HEK293 (cell line): ENCODE measurements around the gene POU4F2.

Experiments
- CTCF ChIA-PET: fragments of 350-600 bp; formaldehyde crosslinking; extraction: SDS; loops from one replicate; lab custom pipeline; 2021; ENCODE audit warnings: antibody characterized with exemption; lab: Yijun Ruan, JAX
- POLR2A ChIA-PET: fragments of 300-600 bp; formaldehyde crosslinking; extraction: SDS; loops from one replicate; lab custom pipeline; 2020; ENCODE audit warnings: antibody characterized with exemption, inconsistent platforms; lab: Yijun Ruan, JAX
- H3K27ac ChIP-seq: fragments of 200-500 bp; sonication (Bioruptor generic); 2 replicates; pipeline ENCODE4 v1.5.1; 2014; ENCODE audit warnings: low read depth, low read length, control low read depth, inconsistent platforms; ENCODE audit errors: extremely low read depth
- H3K36me3 ChIP-seq, 2 experiments: fragments of 200-500 bp in 1 of 2; sonication (Bioruptor generic) in 1 of 2; 1 replicate in 1 of 2; 2 replicates in 1 of 2; pipeline ENCODE4 v1.5.1; 2014 to 2017; ENCODE audit warnings: inconsistent platforms in 2 of 2, low read length in 2 of 2; ENCODE audit not compliant: control insufficient read depth in 2 of 2, insufficient read depth in 1 of 2
- H3K4me1 ChIP-seq: fragments of 200-500 bp; sonication (Bioruptor generic); 2 replicates; pipeline ENCODE4 v1.5.1; 2014; ENCODE audit warnings: mild to moderate bottlenecking, low read length, inconsistent platforms; ENCODE audit not compliant: control insufficient read depth, insufficient read depth
- H3K4me3 ChIP-seq: 2 replicates; pipeline ENCODE4 v1.5.1; 2011; ENCODE audit warnings: low read depth, mild to moderate bottlenecking, control low read depth, low read length, moderate library complexity
- H3K9me3 ChIP-seq: fragments of 200-500 bp; sonication (Bioruptor generic); 2 replicates; pipeline ENCODE4 v1.5.1; 2014; ENCODE audit warnings: low read depth, low read length, inconsistent platforms; ENCODE audit not compliant: control insufficient read depth, insufficient read depth
- KLF8 ChIP-seq: fragments of 450-650 bp; formaldehyde crosslinking; IDR thresholded peaks from 2 replicates; pipeline ENCODE4 v1.5.1; 2016; ENCODE audit warnings: missing biosample characterization, missing genetic modification characterization
- MYNN ChIP-seq: fragments of 450-650 bp; formaldehyde crosslinking; IDR thresholded peaks from 2 replicates; pipeline ENCODE4 v1.5.1; 2016; ENCODE audit warnings: missing biosample characterization, missing genetic modification characterization, borderline replicate concordance
- ZBTB21 ChIP-seq: fragments of 450-650 bp; formaldehyde crosslinking; IDR thresholded peaks from 2 replicates; pipeline ENCODE4 v1.5.1; 2017; ENCODE audit warnings: missing biosample characterization, missing genetic modification characterization
- ZEB2 ChIP-seq: fragments of 450-650 bp; formaldehyde crosslinking; IDR thresholded peaks from 2 replicates; pipeline ENCODE4 v1.5.1; 2016; ENCODE audit warnings: missing biosample characterization, missing genetic modification characterization
- ZNF140 ChIP-seq: fragments of 450-650 bp; formaldehyde crosslinking; IDR thresholded peaks from 2 replicates; pipeline ENCODE4 v1.5.1; 2016; ENCODE audit warnings: missing biosample characterization, missing genetic modification characterization
- ZNF174 ChIP-seq: fragments of 450-650 bp; formaldehyde crosslinking; IDR thresholded peaks from 2 replicates; pipeline ENCODE4 v1.5.0; 2017; ENCODE audit warnings: missing biosample characterization, mild to moderate bottlenecking, missing genetic modification characterization
- ZNF292 ChIP-seq: fragments of 450-650 bp; formaldehyde crosslinking; IDR thresholded peaks from 2 replicates; pipeline ENCODE4 v1.5.1; 2016; ENCODE audit warnings: low read depth, missing biosample characterization, missing genetic modification characterization, borderline replicate concordance
- ZNF558 ChIP-seq: fragments of 450-650 bp; formaldehyde crosslinking; IDR thresholded peaks from 2 replicates; pipeline ENCODE4 v1.5.1; 2016; ENCODE audit warnings: missing biosample characterization, missing genetic modification characterization
- ZNF677 ChIP-seq: fragments of 450-650 bp; IDR thresholded peaks from 2 replicates; pipeline ENCODE4 v1.5.0; 2018; ENCODE audit warnings: missing biosample characterization, mild to moderate bottlenecking, missing genetic modification characterization, moderate library complexity
- ZNF776 ChIP-seq: fragments of 450-650 bp; formaldehyde crosslinking; IDR thresholded peaks from 2 replicates; pipeline ENCODE4 v1.5.0; 2017; ENCODE audit warnings: missing biosample characterization, missing genetic modification characterization, borderline replicate concordance
- ZNF843 ChIP-seq: fragments of 450-650 bp; formaldehyde crosslinking; IDR thresholded peaks from 2 replicates; pipeline ENCODE4 v1.5.1; 2016; ENCODE audit warnings: missing biosample characterization, missing genetic modification characterization
- ZSCAN23 ChIP-seq: fragments of 450-650 bp; formaldehyde crosslinking; IDR thresholded peaks from 2 replicates; pipeline ENCODE4 v1.5.1; 2016; ENCODE audit warnings: missing biosample characterization, missing genetic modification characterization
- TF ChIP-seq, protein P1 (sequence below): fragments of 450-650 bp; formaldehyde crosslinking; IDR thresholded peaks from 2 replicates; pipeline ENCODE4 v1.5.1; 2016; ENCODE audit warnings: missing biosample characterization, missing genetic modification characterization
- TF ChIP-seq, protein P2 (sequence below): fragments of 450-650 bp; formaldehyde crosslinking; IDR thresholded peaks from 2 replicates; pipeline ENCODE4 v1.5.1; 2016; ENCODE audit warnings: missing biosample characterization, missing genetic modification characterization
- TF ChIP-seq, protein P3 (sequence below): fragments of 450-650 bp; formaldehyde crosslinking; IDR thresholded peaks from 2 replicates; pipeline ENCODE4 v1.5.1; 2017; ENCODE audit warnings: missing biosample characterization, missing genetic modification characterization
- TF ChIP-seq, protein P4 (sequence below): fragments of 450-650 bp; formaldehyde crosslinking; IDR thresholded peaks from 2 replicates; pipeline ENCODE4 v1.5.1; 2016; ENCODE audit warnings: missing biosample characterization, missing genetic modification characterization
- TF ChIP-seq, protein P5 (sequence below): fragments of 450-650 bp; formaldehyde crosslinking; optimal IDR thresholded peaks from 2 replicates; pipeline ENCODE3; 2016; ENCODE audit warnings: missing biosample characterization, mild to moderate bottlenecking, missing genetic modification characterization
- TF ChIP-seq, protein P6 (sequence below): fragments of 450-650 bp; formaldehyde crosslinking; IDR thresholded peaks from 2 replicates; pipeline ENCODE4 v1.5.1; 2017; ENCODE audit warnings: missing biosample characterization, missing genetic modification characterization

Gene POU4F2

DNA sequence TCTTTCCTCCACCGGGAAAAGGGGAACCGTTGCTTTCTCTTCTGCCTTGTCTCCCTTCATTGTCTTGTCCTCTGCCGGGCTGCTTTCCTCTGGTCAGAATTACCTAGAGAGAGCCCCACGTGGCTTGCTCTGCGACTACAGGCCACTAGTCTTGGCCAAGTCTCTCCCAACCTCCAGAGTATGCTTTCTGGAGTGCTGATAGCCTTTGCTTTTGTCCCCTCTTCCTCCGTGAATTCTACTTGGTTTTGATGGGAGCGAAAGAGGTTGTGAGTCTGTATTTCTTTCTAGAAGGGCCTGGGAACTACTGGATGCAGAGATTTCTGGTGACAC is 5.3 kb upstream of the POU4F2 start (continued):
- TF ChIP-seq, protein P1, sequence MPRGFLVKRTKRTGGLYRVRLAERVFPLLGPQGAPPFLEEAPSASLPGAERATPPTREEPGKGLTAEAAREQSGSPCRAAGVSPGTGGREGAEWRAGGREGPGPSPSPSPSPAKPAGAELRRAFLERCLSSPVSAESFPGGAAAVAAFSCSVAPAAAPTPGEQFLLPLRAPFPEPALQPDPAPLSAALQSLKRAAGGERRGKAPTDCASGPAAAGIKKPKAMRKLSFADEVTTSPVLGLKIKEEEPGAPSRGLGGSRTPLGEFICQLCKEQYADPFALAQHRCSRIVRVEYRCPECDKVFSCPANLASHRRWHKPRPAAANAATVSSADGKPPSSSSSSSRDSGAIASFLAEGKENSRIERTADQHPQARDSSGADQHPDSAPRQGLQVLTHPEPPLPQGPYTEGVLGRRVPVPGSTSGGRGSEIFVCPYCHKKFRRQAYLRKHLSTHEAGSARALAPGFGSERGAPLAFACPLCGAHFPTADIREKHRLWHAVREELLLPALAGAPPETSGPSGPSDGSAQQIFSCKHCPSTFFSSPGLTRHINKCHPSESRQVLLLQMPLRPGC (tag by site-specific recombination): no peak

DNA sequence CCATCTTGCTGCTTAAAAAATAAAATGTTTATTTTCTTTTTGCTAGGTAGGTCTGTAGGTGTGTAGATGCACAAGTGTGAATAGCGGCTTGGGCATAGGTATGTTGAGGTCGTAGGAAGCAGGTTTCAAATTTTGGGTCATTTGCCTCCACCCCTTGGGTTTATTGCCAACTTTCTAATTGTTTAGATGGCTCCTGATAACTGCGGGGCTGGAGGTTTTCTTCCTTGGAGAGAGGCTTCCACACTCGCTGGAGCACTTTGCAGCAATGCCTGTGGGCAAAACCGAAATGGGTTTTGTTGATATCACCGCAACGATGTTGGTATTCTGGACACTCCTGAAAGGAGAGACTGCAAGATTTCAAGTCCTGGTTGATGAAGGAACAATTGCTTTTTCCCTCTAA is 3.9 kb upstream of the POU4F2 start:
- ChIA-PET POLR2A (no interaction called here), CTCF (no interaction called here)
- TF ChIP-seq, protein P2, sequence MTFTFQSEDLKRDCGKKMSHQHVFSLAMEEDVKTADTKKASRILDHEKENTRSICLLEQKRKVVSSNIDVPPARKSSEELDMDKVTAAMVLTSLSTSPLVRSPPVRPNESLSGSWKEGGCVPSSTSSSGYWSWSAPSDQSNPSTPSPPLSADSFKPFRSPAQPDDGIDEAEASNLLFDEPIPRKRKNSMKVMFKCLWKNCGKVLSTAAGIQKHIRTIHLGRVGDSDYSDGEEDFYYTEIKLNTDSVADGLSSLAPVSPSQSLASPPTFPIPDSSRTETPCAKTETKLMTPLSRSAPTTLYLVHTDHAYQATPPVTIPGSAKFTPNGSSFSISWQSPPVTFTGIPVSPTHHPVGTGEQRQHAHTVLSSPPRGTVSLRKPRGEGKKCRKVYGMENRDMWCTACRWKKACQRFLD (tag by site-specific recombination): no peak
- TF ChIP-seq ZNF677 (tag by site-specific recombination): no peak
- TF ChIP-seq ZNF843 (tag by site-specific recombination): no peak
- TF ChIP-seq, protein P3, sequence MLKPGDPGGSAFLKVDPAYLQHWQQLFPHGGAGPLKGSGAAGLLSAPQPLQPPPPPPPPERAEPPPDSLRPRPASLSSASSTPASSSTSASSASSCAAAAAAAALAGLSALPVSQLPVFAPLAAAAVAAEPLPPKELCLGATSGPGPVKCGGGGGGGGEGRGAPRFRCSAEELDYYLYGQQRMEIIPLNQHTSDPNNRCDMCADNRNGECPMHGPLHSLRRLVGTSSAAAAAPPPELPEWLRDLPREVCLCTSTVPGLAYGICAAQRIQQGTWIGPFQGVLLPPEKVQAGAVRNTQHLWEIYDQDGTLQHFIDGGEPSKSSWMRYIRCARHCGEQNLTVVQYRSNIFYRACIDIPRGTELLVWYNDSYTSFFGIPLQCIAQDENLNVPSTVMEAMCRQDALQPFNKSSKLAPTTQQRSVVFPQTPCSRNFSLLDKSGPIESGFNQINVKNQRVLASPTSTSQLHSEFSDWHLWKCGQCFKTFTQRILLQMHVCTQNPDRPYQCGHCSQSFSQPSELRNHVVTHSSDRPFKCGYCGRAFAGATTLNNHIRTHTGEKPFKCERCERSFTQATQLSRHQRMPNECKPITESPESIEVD (tag by site-specific recombination): no peak
- TF ChIP-seq ZNF292: no peak
- TF ChIP-seq, protein P4, sequence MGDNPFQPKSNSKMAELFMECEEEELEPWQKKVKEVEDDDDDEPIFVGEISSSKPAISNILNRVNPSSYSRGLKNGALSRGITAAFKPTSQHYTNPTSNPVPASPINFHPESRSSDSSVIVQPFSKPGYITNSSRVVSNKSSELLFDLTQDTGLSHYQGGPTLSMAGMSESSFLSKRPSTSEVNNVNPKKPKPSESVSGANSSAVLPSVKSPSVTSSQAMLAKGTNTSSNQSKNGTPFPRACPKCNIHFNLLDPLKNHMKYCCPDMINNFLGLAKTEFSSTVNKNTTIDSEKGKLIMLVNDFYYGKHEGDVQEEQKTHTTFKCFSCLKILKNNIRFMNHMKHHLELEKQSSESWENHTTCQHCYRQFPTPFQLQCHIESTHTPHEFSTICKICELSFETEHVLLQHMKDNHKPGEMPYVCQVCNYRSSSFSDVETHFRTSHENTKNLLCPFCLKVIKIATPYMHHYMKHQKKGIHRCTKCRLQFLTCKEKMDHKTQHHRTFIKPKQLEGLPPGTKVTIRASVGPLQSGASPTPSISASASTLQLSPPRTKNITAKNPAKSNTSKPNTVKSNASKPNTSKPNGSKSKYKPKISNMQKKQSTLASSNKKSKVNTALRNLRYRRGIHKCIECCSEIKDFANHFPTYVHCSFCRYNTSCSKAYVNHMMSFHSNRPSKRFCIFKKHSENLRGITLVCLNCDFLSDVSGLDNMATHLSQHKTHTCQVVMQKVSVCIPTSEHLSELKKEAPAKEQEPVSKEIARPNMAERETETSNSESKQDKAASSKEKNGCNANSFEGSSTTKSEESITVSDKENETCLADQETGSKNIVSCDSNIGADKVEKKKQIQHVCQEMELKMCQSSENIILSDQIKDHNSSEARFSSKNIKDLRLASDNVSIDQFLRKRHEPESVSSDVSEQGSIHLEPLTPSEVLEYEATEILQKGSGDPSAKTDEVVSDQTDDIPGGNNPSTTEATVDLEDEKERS (tag by site-specific recombination): no peak
- TF ChIP-seq ZNF174 (tag by site-specific recombination): no peak
- TF ChIP-seq ZNF140 (tag by site-specific recombination): no peak
- TF ChIP-seq ZNF558 (tag by site-specific recombination): no peak
- TF ChIP-seq, protein P5, sequence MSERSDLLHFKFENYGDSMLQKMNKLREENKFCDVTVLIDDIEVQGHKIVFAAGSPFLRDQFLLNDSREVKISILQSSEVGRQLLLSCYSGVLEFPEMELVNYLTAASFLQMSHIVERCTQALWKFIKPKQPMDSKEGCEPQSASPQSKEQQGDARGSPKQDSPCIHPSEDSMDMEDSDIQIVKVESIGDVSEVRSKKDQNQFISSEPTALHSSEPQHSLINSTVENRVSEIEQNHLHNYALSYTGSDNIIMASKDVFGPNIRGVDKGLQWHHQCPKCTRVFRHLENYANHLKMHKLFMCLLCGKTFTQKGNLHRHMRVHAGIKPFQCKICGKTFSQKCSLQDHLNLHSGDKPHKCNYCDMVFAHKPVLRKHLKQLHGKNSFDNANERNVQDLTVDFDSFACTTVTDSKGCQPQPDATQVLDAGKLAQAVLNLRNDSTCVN (tag by site-specific recombination): no peak
- TF ChIP-seq, protein P6, sequence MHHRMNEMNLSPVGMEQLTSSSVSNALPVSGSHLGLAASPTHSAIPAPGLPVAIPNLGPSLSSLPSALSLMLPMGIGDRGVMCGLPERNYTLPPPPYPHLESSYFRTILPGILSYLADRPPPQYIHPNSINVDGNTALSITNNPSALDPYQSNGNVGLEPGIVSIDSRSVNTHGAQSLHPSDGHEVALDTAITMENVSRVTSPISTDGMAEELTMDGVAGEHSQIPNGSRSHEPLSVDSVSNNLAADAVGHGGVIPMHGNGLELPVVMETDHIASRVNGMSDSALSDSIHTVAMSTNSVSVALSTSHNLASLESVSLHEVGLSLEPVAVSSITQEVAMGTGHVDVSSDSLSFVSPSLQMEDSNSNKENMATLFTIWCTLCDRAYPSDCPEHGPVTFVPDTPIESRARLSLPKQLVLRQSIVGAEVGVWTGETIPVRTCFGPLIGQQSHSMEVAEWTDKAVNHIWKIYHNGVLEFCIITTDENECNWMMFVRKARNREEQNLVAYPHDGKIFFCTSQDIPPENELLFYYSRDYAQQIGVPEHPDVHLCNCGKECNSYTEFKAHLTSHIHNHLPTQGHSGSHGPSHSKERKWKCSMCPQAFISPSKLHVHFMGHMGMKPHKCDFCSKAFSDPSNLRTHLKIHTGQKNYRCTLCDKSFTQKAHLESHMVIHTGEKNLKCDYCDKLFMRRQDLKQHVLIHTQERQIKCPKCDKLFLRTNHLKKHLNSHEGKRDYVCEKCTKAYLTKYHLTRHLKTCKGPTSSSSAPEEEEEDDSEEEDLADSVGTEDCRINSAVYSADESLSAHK (tag by site-specific recombination): no peak
- TF ChIP-seq ZBTB21 (tag by site-specific recombination): no peak
- TF ChIP-seq MYNN (tag by site-specific recombination): no peak
- no peak for TF ChIP-seq ZEB2 (tag by site-specific recombination)
- no peak for TF ChIP-seq KLF8 (tag by site-specific recombination)
- no peak for TF ChIP-seq ZNF776 (tag by site-specific recombination)
- TF ChIP-seq ZSCAN23 (tag by site-specific recombination): no peak
- Histone ChIP-seq H3K27ac (no peak overlapping the region), H3K4me3 (no peak overlapping the region), H3K9me3 (no peaks in the 10 kb centered on the region), H3K4me1 (no peaks in the 10 kb centered on the region), H3K36me3 (no peaks in the 10 kb centered on the region)
